A549 (cell line): ENCODE measurements around the gene TBRG4. TPM values are rescaled to one million over a fixed set of nuclear protein-coding genes. Genes with fewer than 3 reads are reported as not detected.

Experiments used
- ATAC-seq, 2 experiments: fragments of 200-7000 bp in 1 of 2; fragments of >200 bp in 1 of 2; cut with Nextera tagmentation in 1 of 2; cut with Tn5 transposase in 1 of 2; 3 replicates each; pipeline versions ENCODE4 v1.8.0 to v1.9.1; 2018 to 2020; ENCODE audit warnings: mild to moderate bottlenecking in 1 of 2, moderate library complexity in 1 of 2
- CTCF ChIA-PET: fragments of 300-600 bp; sonication (Branson Sonifier 250); formaldehyde crosslinking; extraction: SDS; loops from one replicate; lab custom pipeline; 2021; ENCODE audit warnings: antibody characterized with exemption, inconsistent platforms; lab: Yijun Ruan, JAX
- POLR2A ChIA-PET: fragments of 350-600 bp; formaldehyde crosslinking; extraction: SDS; loops from one replicate; lab custom pipeline; 2021; ENCODE audit warnings: antibody characterized with exemption, inconsistent platforms; lab: Yijun Ruan, JAX
- DNase-seq, 2 experiments: peaks; one replicate each; pipeline versions ENCODE4 v3.0.0 to v3.0.0-alpha.2; 2011 to 2016; ENCODE audit warnings: low read depth in 1 of 2, low spot score in 1 of 2
- FAIRE-seq: peaks from 2 replicates; lab custom pipeline; 2011; peaks lifted over from hg19 to GRCh38; lab: Jason Lieb, UNC
- H3K27ac ChIP-seq, 2 experiments: fragments of >200 bp; sonication (Bioruptor Twin); formaldehyde crosslinking; 3 replicates each; pipeline ENCODE4 v1.5.1; 2016 to 2017
- H3K4me1 ChIP-seq: fragments of >200 bp; sonication (Bioruptor Twin); formaldehyde crosslinking; 3 replicates; pipeline ENCODE4 v1.6.1; 2016
- H3K4me2 ChIP-seq: fragments of >200 bp; sonication (Bioruptor Twin); formaldehyde crosslinking; 3 replicates; pipeline ENCODE4 v1.6.1; 2016
- H3K4me3 ChIP-seq: fragments of >200 bp; sonication (Bioruptor Twin); formaldehyde crosslinking; 3 replicates; pipeline ENCODE4 v1.5.1; 2016
- H3K9me3 ChIP-seq: fragments of >200 bp; sonication (Bioruptor Twin); formaldehyde crosslinking; 3 replicates; pipeline ENCODE4 v1.6.1; 2016
- BHLHE40 ChIP-seq: IDR thresholded peaks from 2 replicates; pipeline ENCODE4 v1.6.1; 2012; ENCODE audit warnings: low read depth, low read length, inconsistent platforms
- CBX2 ChIP-seq: fragments of 200-600 bp; sonication (generic); IDR thresholded peaks from 2 replicates; pipeline ENCODE4 v1.6.1; 2016; ENCODE audit warnings: low read depth, mild to moderate bottlenecking, borderline replicate concordance
- CBX8 ChIP-seq: fragments of 200-600 bp; sonication (generic); IDR thresholded peaks from 2 replicates; pipeline ENCODE4 v1.6.1; 2016
- CHD2 ChIP-seq: fragments of 150-350 bp; IDR thresholded peaks from 2 replicates; pipeline ENCODE4 v1.6.1; 2014; ENCODE audit warnings: low read length; ENCODE audit not compliant: partially characterized antibody
- CHD4 ChIP-seq: fragments of 200-600 bp; sonication (generic); IDR thresholded peaks from 2 replicates; pipeline ENCODE4 v1.6.1; 2016; ENCODE audit warnings: antibody characterized with exemption, mild to moderate bottlenecking, borderline replicate concordance
- EHF ChIP-seq: fragments of 250-450 bp; sonication (Bioruptor Pico); IDR thresholded peaks from 2 replicates; pipeline ENCODE4 v1.5.0; 2020; ENCODE audit warnings: mild to moderate bottlenecking
- GATA3 ChIP-seq: IDR thresholded peaks from 2 replicates; pipeline ENCODE4 v1.6.1; 2012; ENCODE audit warnings: borderline replicate concordance
- HOXB5 ChIP-seq: fragments of 250-450 bp; sonication (Bioruptor Pico); IDR thresholded peaks from 2 replicates; pipeline ENCODE4 v1.5.0; 2020; ENCODE audit warnings: mild to moderate bottlenecking, moderate library complexity
- JUN ChIP-seq, 2 experiments: fragments of >200 bp; sonication (Bioruptor Twin); formaldehyde crosslinking; IDR thresholded peaks; 2 replicates in 1 of 2; 3 replicates in 1 of 2; pipeline ENCODE4 v1.6.1; 2016 to 2017
- NR3C1 ChIP-seq: fragments of >200 bp; sonication (Bioruptor Twin); formaldehyde crosslinking; IDR thresholded peaks from 3 replicates; pipeline ENCODE4 v1.6.1; 2017
- POLR2AphosphoS2 ChIP-seq: conservative IDR thresholded peaks from 2 replicates; pipeline ENCODE4 v1.6.1; 2012; ENCODE audit warnings: low read length, improper control_type of control experiment, inconsistent platforms
- RAD21 ChIP-seq, 2 experiments: fragments of >200 bp in 1 of 2; sonication (Bioruptor Twin) in 1 of 2; formaldehyde crosslinking in 1 of 2; IDR thresholded peaks in 1 of 2; conservative IDR thresholded peaks in 1 of 2; 2 replicates in 1 of 2; 3 replicates in 1 of 2; pipeline ENCODE4 v1.6.1; 2012 to 2018; ENCODE audit warnings: inconsistent platforms in 1 of 2
- RCOR1 ChIP-seq: fragments of 150-350 bp; IDR thresholded peaks from 2 replicates; pipeline ENCODE4 v1.6.1; 2014; ENCODE audit warnings: antibody characterized with exemption, low read length, low read depth
- RFX5 ChIP-seq: fragments of 450-650 bp; IDR thresholded peaks from 2 replicates; pipeline ENCODE4 v1.7.1; 2014; ENCODE audit warnings: antibody characterized with exemption, mild to moderate bottlenecking, moderate library complexity
- TFCP2L1 ChIP-seq: fragments of 250-450 bp; sonication (Bioruptor Pico); IDR thresholded peaks from 2 replicates; pipeline ENCODE4 v1.5.0; 2021; ENCODE audit warnings: mild to moderate bottlenecking
- ZSCAN20 ChIP-seq: fragments of 250-450 bp; sonication (Bioruptor Pico); IDR thresholded peaks from 2 replicates; pipeline ENCODE4 v1.8.0; 2022; ENCODE audit warnings: mild to moderate bottlenecking, moderate library complexity
- WGBS: methylation state at CpG from one replicate; pipeline ENCODE4 v1.1.6; 2017; ENCODE audit errors: missing lambda C conversion rate; 5-methylcytosine and 5-hydroxymethylcytosine counted together
- polyA plus RNA-seq, 4 experiments: library from polyadenylated mRNA; depleted of rRNA in 3 of 4; stranded (reverse); fragments of >200 nt; fragmentation: RNase III in 1 of 4; extraction: RNeasy Plus Mini Kit Qiagen cat#74134 plus additional on column Dnase treatment in 1 of 4; gene quantifications; 2 replicates in 3 of 4; 3 replicates in 1 of 4; pipeline ENCODE4 v1.2.3, GENCODE V29; 2011 to 2017
- TF ChIP-seq, protein P1 (sequence below): IDR thresholded peaks from 2 replicates; pipeline ENCODE4 v1.6.1; 2012
- TF ChIP-seq, protein P2 (sequence below): fragments of 200-600 bp; sonication (generic); IDR thresholded peaks from 2 replicates; pipeline ENCODE4 v1.6.1; 2016; ENCODE audit warnings: antibody characterized with exemption, mild to moderate bottlenecking, moderate library complexity

The TBRG4 gene
- polyA plus RNA-seq, 2 of the 4 experiments (the other 2 are of a cell fraction): 88.8 to 100 TPM

DNA sequence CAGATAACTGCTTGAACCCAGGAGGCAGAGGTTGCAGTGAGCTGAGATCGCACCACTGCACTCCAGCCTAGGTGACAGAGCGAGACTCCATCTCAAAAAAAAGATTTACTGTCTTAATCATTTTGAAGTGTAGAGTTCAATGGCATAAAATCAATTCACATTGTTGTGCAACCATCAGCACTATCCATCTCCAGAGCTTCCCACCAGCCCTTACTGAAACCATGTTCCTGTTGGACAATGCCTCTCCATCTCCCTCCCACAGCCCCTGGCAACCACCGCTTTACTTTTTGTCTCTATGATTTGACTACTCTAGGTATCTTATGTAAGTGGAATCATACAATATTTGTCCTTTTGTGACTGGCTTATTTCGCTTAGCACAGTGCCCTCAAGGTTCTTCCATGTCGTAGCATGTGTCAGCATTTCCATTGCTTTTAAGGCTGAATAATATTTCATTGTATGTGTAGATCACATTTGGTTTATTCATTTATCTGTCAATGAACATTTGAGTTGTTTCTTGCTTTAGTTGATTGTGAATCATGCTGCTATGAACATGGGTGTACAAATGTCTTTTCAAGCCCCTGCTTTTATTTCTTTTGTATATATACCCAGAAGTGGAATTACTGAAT lies 55.8 kb downstream of the TBRG4 start:
- CTCF ChIA-PET: no interaction called here
- no peak for TF ChIP-seq CBX8
- no peak for TF ChIP-seq POLR2AphosphoS2
- TF ChIP-seq NR3C1: no peak
- no peak for TF ChIP-seq GATA3
- TF ChIP-seq, protein P1, sequence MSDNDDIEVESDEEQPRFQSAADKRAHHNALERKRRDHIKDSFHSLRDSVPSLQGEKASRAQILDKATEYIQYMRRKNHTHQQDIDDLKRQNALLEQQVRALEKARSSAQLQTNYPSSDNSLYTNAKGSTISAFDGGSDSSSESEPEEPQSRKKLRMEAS: no peak
- 92% methylated on average over 5 of the region's 5 CpGs for WGBS
- no peak overlapping the region for H3K4me3 ChIP-seq
- H3K4me1 ChIP-seq: no peaks in the 10 kb centered on the region
- POLR2A ChIA-PET: no interaction called here
- no peak overlapping the region for H3K4me2 ChIP-seq
- H3K27ac ChIP-seq: no peak overlapping the region
- H3K9me3 ChIP-seq: no peaks in the 10 kb centered on the region
- no peak for FAIRE-seq
- DNase-seq: no peak
- no peak for ATAC-seq

DNA sequence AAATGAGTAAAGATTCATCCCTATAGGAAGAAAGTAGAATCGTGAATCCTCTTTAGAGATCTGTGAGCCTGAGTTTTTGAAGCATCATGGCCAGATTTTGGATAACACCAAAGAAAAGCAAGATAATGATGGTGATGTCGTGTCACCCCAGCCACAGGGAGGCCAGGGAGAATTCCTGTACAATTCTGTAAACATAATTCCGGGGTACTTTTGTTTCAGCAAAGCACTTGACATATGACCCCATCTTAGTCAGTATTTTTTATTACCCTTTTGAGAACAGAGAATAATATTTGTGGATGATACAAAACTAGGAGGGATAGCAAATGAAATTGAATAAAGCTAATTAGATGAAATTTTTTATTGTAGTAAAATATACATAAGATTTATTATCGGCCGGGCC lies 56.5 kb downstream of the TBRG4 start:
- FAIRE-seq: no peak
- ChIA-PET POLR2A (interaction anchor here (0.7 kb wide), 1 partner anchor 57 kb away, joined by 4 read pairs; the partner anchor contains the start of gene TBRG4), CTCF (interaction anchor here (0.6 kb wide), 1 partner anchor 1498 kb away, joined by 3 read pairs; no protein-coding TSS in a partner anchor)
- Histone ChIP-seq H3K4me3 (no peak overlapping the region), H3K9me3 (no peaks in the 10 kb centered on the region), H3K4me1 (no peaks in the 10 kb centered on the region), H3K4me2 (no peak overlapping the region), H3K27ac (no peak overlapping the region)
- DNase-seq: no peak
- ATAC-seq: no peak
- WGBS: 86% methylated on average over 5 of the region's 5 CpGs
- TF ChIP-seq RAD21 (conservative IDR thresholded peaks at IDR 0.05 in 1 of 2, IDR thresholded peaks at IDR 0.05 in 1 of 2) (no peak), RCOR1 (no peak)

DNA sequence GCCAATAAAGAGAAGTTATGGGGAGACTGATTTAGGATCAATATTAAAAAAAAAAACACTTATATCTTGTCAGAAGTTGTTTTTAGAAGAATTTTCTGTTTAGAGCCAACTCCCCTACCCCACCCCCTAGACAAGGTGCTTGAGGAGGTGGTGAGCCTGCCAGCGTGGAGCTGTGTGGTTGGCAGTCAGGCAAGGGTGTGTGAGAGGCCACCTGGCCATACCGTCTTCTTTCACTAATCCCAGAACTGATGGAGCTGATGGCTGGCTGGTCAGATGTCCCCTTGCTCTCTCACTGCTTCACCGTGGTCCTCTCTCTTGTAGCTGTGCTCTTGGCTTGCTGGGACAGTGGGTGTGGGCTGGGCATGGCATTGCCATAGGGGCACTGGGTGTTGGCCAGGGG lies 57.1 kb downstream of the TBRG4 start:
- no peak for DNase-seq
- POLR2A ChIA-PET: interaction anchor here (0.7 kb wide), 1 partner anchor 57 kb away, joined by 4 read pairs; the partner anchor contains the start of gene TBRG4
- Histone ChIP-seq H3K4me3 (no peak overlapping the region), H3K4me2 (no peak overlapping the region), H3K4me1 (no peaks in the 10 kb centered on the region), H3K9me3 (no peaks in the 10 kb centered on the region), H3K27ac (no peak overlapping the region)
- TF ChIP-seq TFCP2L1 (CRISPR knock-in tag) (no peak), BHLHE40 (no peak), CBX2 (no peak), JUN (IDR thresholded peaks at IDR 0.05) (no peak), EHF (no peak), CHD4 (no peak), RFX5 (no peak), ZSCAN20 (CRISPR knock-in tag) (no peak), HOXB5 (CRISPR knock-in tag) (no peak), CHD2 (no peak)
- TF ChIP-seq, protein P2, sequence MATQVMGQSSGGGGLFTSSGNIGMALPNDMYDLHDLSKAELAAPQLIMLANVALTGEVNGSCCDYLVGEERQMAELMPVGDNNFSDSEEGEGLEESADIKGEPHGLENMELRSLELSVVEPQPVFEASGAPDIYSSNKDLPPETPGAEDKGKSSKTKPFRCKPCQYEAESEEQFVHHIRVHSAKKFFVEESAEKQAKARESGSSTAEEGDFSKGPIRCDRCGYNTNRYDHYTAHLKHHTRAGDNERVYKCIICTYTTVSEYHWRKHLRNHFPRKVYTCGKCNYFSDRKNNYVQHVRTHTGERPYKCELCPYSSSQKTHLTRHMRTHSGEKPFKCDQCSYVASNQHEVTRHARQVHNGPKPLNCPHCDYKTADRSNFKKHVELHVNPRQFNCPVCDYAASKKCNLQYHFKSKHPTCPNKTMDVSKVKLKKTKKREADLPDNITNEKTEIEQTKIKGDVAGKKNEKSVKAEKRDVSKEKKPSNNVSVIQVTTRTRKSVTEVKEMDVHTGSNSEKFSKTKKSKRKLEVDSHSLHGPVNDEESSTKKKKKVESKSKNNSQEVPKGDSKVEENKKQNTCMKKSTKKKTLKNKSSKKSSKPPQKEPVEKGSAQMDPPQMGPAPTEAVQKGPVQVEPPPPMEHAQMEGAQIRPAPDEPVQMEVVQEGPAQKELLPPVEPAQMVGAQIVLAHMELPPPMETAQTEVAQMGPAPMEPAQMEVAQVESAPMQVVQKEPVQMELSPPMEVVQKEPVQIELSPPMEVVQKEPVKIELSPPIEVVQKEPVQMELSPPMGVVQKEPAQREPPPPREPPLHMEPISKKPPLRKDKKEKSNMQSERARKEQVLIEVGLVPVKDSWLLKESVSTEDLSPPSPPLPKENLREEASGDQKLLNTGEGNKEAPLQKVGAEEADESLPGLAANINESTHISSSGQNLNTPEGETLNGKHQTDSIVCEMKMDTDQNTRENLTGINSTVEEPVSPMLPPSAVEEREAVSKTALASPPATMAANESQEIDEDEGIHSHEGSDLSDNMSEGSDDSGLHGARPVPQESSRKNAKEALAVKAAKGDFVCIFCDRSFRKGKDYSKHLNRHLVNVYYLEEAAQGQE: no peak
- 94% methylated on average over 3 of the region's 3 CpGs for WGBS
- no peak for FAIRE-seq
- CTCF ChIA-PET: interaction anchor here (0.6 kb wide), 1 partner anchor 1498 kb away, joined by 3 read pairs; no protein-coding TSS in a partner anchor
- ATAC-seq: no peak
